GM21423 (cell line): ENCODE data around the gene PTMA.
A peak's percentile ranks its signal among the peaks of the same experiment; 100 is the strongest.
"Not testable (repeated sequence)": the region's sequence is repeated elsewhere in the genome, so short reads cannot be mapped to it uniquely, and the experiment has no call there.

Source experiments
- ATAC-seq: cut with Tn5 transposase; IDR thresholded peaks from one replicate; pipeline ENCODE4 v1.9.1; 2021; ENCODE audit warnings: mild to moderate bottlenecking, moderate library complexity; ENCODE audit not compliant: unreplicated experiment

PTMA gene

GRCh38 chr2:231707927-231708772 lies at the start of gene PTMA:
Gene PTMA (plus strand): TSS chr2:231708525. CDS start chr2:231708707, 182 bp downstream.
- peak; percentile 57 for ATAC-seq

- not testable (repeated sequence) for ATAC-seq
Measured at GRCh38 chr2:231660073-231660472, 48.3 kb upstream of the PTMA start.

- no peak for ATAC-seq
Measured at GRCh38 chr2:231660860-231661259, 47.5 kb upstream of the PTMA start.

GRCh38 chr2:231661422-231662027 lies 46.8 kb upstream of the PTMA start:
- ATAC-seq, result no peak

- ATAC-seq, result peak; percentile 65
Measured at GRCh38 chr2:231662028-231662810, 46.1 kb upstream of the PTMA start.

GRCh38 chr2:231662811-231663457 lies 45.4 kb upstream of the PTMA start:
- no peak for ATAC-seq

- no peak for ATAC-seq
Measured at GRCh38 chr2:231663458-231664212, 44.7 kb upstream of the PTMA start.

GRCh38 chr2:231664727-231665126 lies 43.6 kb upstream of the PTMA start:
- ATAC-seq, result no peak

GRCh38 chr2:231665245-231666170 lies 42.8 kb upstream of the PTMA start:
- ATAC-seq, result no peak

- peak; percentile 51 for ATAC-seq
Measured at GRCh38 chr2:231666171-231667095, 41.9 kb upstream of the PTMA start.

- no peak for ATAC-seq
Measured at GRCh38 chr2:231667096-231667427, 41.3 kb upstream of the PTMA start.

- no peak for ATAC-seq
Measured at GRCh38 chr2:231667496-231667895, 40.8 kb upstream of the PTMA start.

- ATAC-seq, result no peak
Measured at GRCh38 chr2:231668981-231669380, 39.3 kb upstream of the PTMA start.

- peak; percentile 41 for ATAC-seq
Measured at GRCh38 chr2:231671270-231672050, 36.9 kb upstream of the PTMA start.

GRCh38 chr2:231672617-231673347 lies 35.5 kb upstream of the PTMA start:
- ATAC-seq, result peak; percentile 47

- no peak for ATAC-seq
Measured at GRCh38 chr2:231673348-231673770, 35.0 kb upstream of the PTMA start.
